ENCODE results near the gene PARVG.

Gene PARVG

GRCh38 chr22:44155115-44155514 lies 25.6 kb upstream of the PARVG start:
- DNase-seq: no peak

- no peak for DNase-seq
These were observed 22.7 kb upstream of the PARVG start for GRCh38 chr22:44157916-44158618.

GRCh38 chr22:44158816-44159215 lies 21.9 kb upstream of the PARVG start:
- DNase-seq: no peak

GRCh38 chr22:44159221-44159620 lies 21.5 kb upstream of the PARVG start:
- no peak for DNase-seq

GRCh38 chr22:44159811-44160210 lies 20.9 kb upstream of the PARVG start:
- no peak for DNase-seq

- no peak for DNase-seq
These were observed 20.3 kb upstream of the PARVG start for GRCh38 chr22:44160421-44160820.

- no peak for DNase-seq
These were observed 19.1 kb upstream of the PARVG start for GRCh38 chr22:44161673-44162072.

GRCh38 chr22:44162960-44163359 lies 17.8 kb upstream of the PARVG start:
- no peak for DNase-seq

GRCh38 chr22:44163536-44163935 lies 17.2 kb upstream of the PARVG start:
- no peak for DNase-seq

- no peak for DNase-seq
These were observed 16.7 kb upstream of the PARVG start for GRCh38 chr22:44164031-44164430.

- DNase-seq: no peak
These were observed 15.3 kb upstream of the PARVG start for GRCh38 chr22:44165286-44165874.

- DNase-seq: no peak
These were observed 14.0 kb upstream of the PARVG start for GRCh38 chr22:44166498-44167276.

GRCh38 chr22:44167501-44167900 lies 13.2 kb upstream of the PARVG start:
- DNase-seq: no peak

GRCh38 chr22:44168206-44168605 lies 12.5 kb upstream of the PARVG start:
- no peak for DNase-seq

- DNase-seq: no peak
These were observed 10.3 kb upstream of the PARVG start for GRCh38 chr22:44170470-44170869.

GRCh38 chr22:44171561-44171960 lies 9.2 kb upstream of the PARVG start:
- no peak for DNase-seq

GRCh38 chr22:44172370-44173108 lies 8.2 kb upstream of the PARVG start:
- no peak for DNase-seq

GRCh38 chr22:44173154-44173553 lies 7.6 kb upstream of the PARVG start:
- no peak for DNase-seq

GRCh38 chr22:44175676-44176075 lies 5.0 kb upstream of the PARVG start:
- DNase-seq: no peak

- no peak for DNase-seq
These were observed 1.3 kb upstream of the PARVG start for GRCh38 chr22:44179196-44179988.

GRCh38 chr22:44179989-44180705 lies 578 bp upstream of the PARVG start:
- no peak for DNase-seq
